CD4-positive, alpha-beta T cell (primary cell): ENCODE measurements around the gene KIF24. TPM values are rescaled to one million over a fixed set of nuclear protein-coding genes. Genes with fewer than 3 reads are reported as not detected.

Experiments used
- ATAC-seq: fragments of 200-7000 bp; cut with Tn5 transposase; one replicate; pipeline ENCODE4 v1.10.0; 2022; ENCODE audit warnings: mild to moderate bottlenecking; ENCODE audit not compliant: poor library complexity
- CTCF ChIA-PET: fragments of 350-600 bp; sonication (Branson Sonifier 250); formaldehyde crosslinking; loops from one replicate; lab custom pipeline; 2021; ENCODE audit warnings: antibody characterized with exemption, inconsistent platforms; lab: Charles Lee
- POLR2A ChIA-PET: fragments of 350-600 bp; sonication (Branson Sonifier 250); formaldehyde crosslinking; loops from one replicate; lab custom pipeline; 2021; ENCODE audit warnings: antibody characterized with exemption, inconsistent platforms; lab: Charles Lee
- DNase-seq, 14 experiments: peaks; one replicate each; pipeline ENCODE4 v3.0.0-alpha.2; 2013 to 2020; ENCODE audit warnings: mixed read lengths in 2 of 14
- H3K27ac ChIP-seq, 2 donors: one replicate each; pipeline versions ENCODE4 v1.5.1 to v1.7.0; 2013; ENCODE audit warnings: low read length in 2 of 2, low read depth in 1 of 2, mild to moderate bottlenecking in 1 of 2
- H3K27me3 ChIP-seq, 2 experiments: 1 replicate in 1 of 2; 2 replicates in 1 of 2; pipeline versions ENCODE4 v1.6.1 to v1.7.0; 2013; ENCODE audit warnings: low read length in 2 of 2, control low read depth in 1 of 2, mild to moderate bottlenecking in 1 of 2, moderate library complexity in 1 of 2; ENCODE audit not compliant: insufficient read depth in 2 of 2, control insufficient read depth in 1 of 2
- H3K36me3 ChIP-seq: one replicate; pipeline ENCODE4 v1.6.1; 2013; ENCODE audit warnings: low read length, control low read depth; ENCODE audit not compliant: insufficient read depth
- H3K4me1 ChIP-seq: one replicate; pipeline ENCODE4 v1.6.1; 2013; ENCODE audit warnings: low read length, control low read depth; ENCODE audit not compliant: insufficient read depth
- H3K4me3 ChIP-seq: one replicate; pipeline ENCODE4 v1.5.1; 2013; ENCODE audit warnings: mild to moderate bottlenecking, low read length, moderate library complexity
- H3K9me3 ChIP-seq, 2 experiments: 1 replicate in 1 of 2; 2 replicates in 1 of 2; pipeline versions ENCODE4 v1.6.1 to v1.7.0; 2013; ENCODE audit warnings: low read length in 2 of 2, mild to moderate bottlenecking in 2 of 2, control low read depth in 1 of 2, moderate library complexity in 1 of 2; ENCODE audit not compliant: control insufficient read depth in 1 of 2, insufficient read depth in 1 of 2
- H3K27ac Mint-ChIP-seq: one replicate; pipeline ENCODE4 v1.8.0; 2020; ENCODE audit warnings: mixed read lengths
- H3K27me3 Mint-ChIP-seq: one replicate; pipeline ENCODE4 v1.8.0; 2021; ENCODE audit warnings: mixed read lengths
- H3K36me3 Mint-ChIP-seq: one replicate; pipeline ENCODE4 v1.8.0; 2021; ENCODE audit warnings: low read depth, mixed read lengths
- H3K4me1 Mint-ChIP-seq: one replicate; pipeline ENCODE4 v1.8.0; 2021; ENCODE audit warnings: low read depth, mixed read lengths
- H3K4me3 Mint-ChIP-seq: one replicate; pipeline ENCODE4 v1.8.0; 2020; ENCODE audit warnings: mild to moderate bottlenecking, mixed read lengths
- H3K9me3 Mint-ChIP-seq: one replicate; pipeline ENCODE4 v1.8.0; 2020; ENCODE audit warnings: mixed read lengths
- intact Hi-C, 2 experiments: fragments of 100-400 bp; cut with DNase I in 1 of 2; cut with micrococcal nuclease in 1 of 2; formaldehyde crosslinking; loops; one replicate each; pipeline versions ENCODE4 v1.15.1 to v1.9.0; 2023 to 2025; cut with DNase I, micrococcal nuclease
- total RNA-seq, 174 experiments: library from RNA in 2 of 174; stranded (reverse) in 2 of 174; gene quantifications; one replicate each; pipeline ENCODE4 v1.2.3 and lab custom pipeline; 2021 to 2026
- TF ChIP-seq, protein P1 (sequence below): fragments of 200-600 bp; IDR thresholded peaks from one replicate; pipeline ENCODE4 v1.8.0; 2022; ENCODE audit warnings: antibody characterized with exemption, mild to moderate bottlenecking

Gene KIF24
- total RNA-seq, 2 experiments from 2014 or later: 0.05 to 0.14 TPM

GRCh38 chr9:34282096-34282495, 47.0 kb downstream of the KIF24 start:
- no peaks in the 10 kb centered on the region for H3K36me3 Mint-ChIP-seq
- Histone ChIP-seq H3K4me1 (peaks cover 4% of the 10 kb centered on the region), H3K27ac (no peak overlapping the region), H3K9me3 (no peaks in the 10 kb centered on the region), H3K36me3 (no peaks in the 10 kb centered on the region), H3K4me3 (no peak overlapping the region), H3K27me3 (no peaks in the 10 kb centered on the region)
- H3K27ac Mint-ChIP-seq: no peak overlapping the region
- no peak overlapping the region for H3K4me3 Mint-ChIP-seq
- no peaks in the 10 kb centered on the region for H3K9me3 Mint-ChIP-seq
- intact Hi-C loops: no loop called here
- POLR2A ChIA-PET: interaction anchor here (0.6 kb wide), 1 partner anchor 533 kb away, joined by 3 read pairs; no protein-coding TSS in a partner anchor
- H3K27me3 Mint-ChIP-seq: no peaks in the 10 kb centered on the region
- CTCF ChIA-PET: interaction anchor here (1.0 kb wide), 1 partner anchor 11 kb away, joined by 3 read pairs; no protein-coding TSS in a partner anchor
- no peak for DNase-seq
- ATAC-seq: no peak
- H3K4me1 Mint-ChIP-seq: peaks cover 5% of the 10 kb centered on the region
- TF ChIP-seq, protein P1, sequence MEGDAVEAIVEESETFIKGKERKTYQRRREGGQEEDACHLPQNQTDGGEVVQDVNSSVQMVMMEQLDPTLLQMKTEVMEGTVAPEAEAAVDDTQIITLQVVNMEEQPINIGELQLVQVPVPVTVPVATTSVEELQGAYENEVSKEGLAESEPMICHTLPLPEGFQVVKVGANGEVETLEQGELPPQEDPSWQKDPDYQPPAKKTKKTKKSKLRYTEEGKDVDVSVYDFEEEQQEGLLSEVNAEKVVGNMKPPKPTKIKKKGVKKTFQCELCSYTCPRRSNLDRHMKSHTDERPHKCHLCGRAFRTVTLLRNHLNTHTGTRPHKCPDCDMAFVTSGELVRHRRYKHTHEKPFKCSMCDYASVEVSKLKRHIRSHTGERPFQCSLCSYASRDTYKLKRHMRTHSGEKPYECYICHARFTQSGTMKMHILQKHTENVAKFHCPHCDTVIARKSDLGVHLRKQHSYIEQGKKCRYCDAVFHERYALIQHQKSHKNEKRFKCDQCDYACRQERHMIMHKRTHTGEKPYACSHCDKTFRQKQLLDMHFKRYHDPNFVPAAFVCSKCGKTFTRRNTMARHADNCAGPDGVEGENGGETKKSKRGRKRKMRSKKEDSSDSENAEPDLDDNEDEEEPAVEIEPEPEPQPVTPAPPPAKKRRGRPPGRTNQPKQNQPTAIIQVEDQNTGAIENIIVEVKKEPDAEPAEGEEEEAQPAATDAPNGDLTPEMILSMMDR: no peak

- CTCF ChIA-PET: no interaction called here
- no peak overlapping the region for H3K4me3 Mint-ChIP-seq
- Histone ChIP-seq H3K9me3 (no peaks in the 10 kb centered on the region), H3K27ac (no peak overlapping the region), H3K4me1 (peaks cover 4% of the 10 kb centered on the region), H3K36me3 (no peaks in the 10 kb centered on the region), H3K27me3 (no peaks in the 10 kb centered on the region), H3K4me3 (no peak overlapping the region)
- POLR2A ChIA-PET: no interaction called here
- peaks cover 6% of the 10 kb centered on the region for H3K4me1 Mint-ChIP-seq
- H3K27ac Mint-ChIP-seq: no peak overlapping the region
- no peaks in the 10 kb centered on the region for H3K27me3 Mint-ChIP-seq
- DNase-seq: no peak
- H3K9me3 Mint-ChIP-seq: no peaks in the 10 kb centered on the region
- TF ChIP-seq, protein P1: no peak
- ATAC-seq: no peak
- intact Hi-C loops: no loop called here
- H3K36me3 Mint-ChIP-seq: no peaks in the 10 kb centered on the region
These were observed 49.7 kb downstream of the KIF24 start for GRCh38 chr9:34279411-34279810.

Other genes with a start within 250 kb of the KIF24 start
- 1 to 10 TPM; 5.4 to 5.9 TPM for gene DCAF12, start 202.6 kb downstream of the KIF24 start, total RNA-seq
- gene UBAP1, start 150.2 kb downstream of the KIF24 start, total RNA-seq: 10 to 100 TPM; 47.1 to 50.4 TPM
- 1 to 10 TPM; 4.5 to 7.2 TPM for gene NUDT2, start 301 bp upstream of the KIF24 start, total RNA-seq
- under 1 TPM; 0.42 to 0.58 TPM for gene MYORG, start 47.6 kb upstream of the KIF24 start, total RNA-seq
- gene FAM219A, start 129.3 kb upstream of the KIF24 start, total RNA-seq: 1 to 10 TPM; 7.7 to 8.5 TPM
- not detected for gene DNAI1, start 129.5 kb upstream of the KIF24 start, total RNA-seq
- gene ENHO, start 193.7 kb upstream of the KIF24 start, total RNA-seq: under 1 TPM in 1 of 2 experiments, not detected in 1; 0.45 TPM